ENCODE results near the gene AGBL1.

Gene AGBL1

DNA sequence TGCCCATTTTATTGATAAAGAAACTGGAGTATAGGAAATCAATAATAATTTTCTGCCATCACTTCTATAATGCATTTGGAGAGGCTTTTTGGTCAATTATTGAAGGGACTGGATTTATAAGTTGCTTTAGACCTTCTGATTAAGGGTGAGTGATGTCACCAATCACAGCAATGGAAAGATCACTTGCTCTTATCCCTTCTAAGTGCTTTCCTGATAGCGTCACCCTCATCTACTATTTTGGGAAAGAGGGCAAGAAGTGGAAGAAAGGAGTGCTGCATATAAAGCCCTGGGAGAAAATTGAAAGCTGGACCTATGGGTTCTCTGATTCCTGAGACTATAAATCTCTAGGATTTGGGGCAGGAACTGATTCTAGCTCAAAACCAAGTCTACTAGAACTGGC lies 771.3 kb downstream of the AGBL1 start:
- H3K4me3 ChIP-seq (replicated peaks; ENCODE audit: insufficient read depth, low read length): no peak overlapping the region
- TF ChIP-seq, protein P1, sequence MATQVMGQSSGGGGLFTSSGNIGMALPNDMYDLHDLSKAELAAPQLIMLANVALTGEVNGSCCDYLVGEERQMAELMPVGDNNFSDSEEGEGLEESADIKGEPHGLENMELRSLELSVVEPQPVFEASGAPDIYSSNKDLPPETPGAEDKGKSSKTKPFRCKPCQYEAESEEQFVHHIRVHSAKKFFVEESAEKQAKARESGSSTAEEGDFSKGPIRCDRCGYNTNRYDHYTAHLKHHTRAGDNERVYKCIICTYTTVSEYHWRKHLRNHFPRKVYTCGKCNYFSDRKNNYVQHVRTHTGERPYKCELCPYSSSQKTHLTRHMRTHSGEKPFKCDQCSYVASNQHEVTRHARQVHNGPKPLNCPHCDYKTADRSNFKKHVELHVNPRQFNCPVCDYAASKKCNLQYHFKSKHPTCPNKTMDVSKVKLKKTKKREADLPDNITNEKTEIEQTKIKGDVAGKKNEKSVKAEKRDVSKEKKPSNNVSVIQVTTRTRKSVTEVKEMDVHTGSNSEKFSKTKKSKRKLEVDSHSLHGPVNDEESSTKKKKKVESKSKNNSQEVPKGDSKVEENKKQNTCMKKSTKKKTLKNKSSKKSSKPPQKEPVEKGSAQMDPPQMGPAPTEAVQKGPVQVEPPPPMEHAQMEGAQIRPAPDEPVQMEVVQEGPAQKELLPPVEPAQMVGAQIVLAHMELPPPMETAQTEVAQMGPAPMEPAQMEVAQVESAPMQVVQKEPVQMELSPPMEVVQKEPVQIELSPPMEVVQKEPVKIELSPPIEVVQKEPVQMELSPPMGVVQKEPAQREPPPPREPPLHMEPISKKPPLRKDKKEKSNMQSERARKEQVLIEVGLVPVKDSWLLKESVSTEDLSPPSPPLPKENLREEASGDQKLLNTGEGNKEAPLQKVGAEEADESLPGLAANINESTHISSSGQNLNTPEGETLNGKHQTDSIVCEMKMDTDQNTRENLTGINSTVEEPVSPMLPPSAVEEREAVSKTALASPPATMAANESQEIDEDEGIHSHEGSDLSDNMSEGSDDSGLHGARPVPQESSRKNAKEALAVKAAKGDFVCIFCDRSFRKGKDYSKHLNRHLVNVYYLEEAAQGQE (IDR thresholded peaks at IDR 0.05; ENCODE audit: insufficient replicate concordance, low read depth): no peak
- TF ChIP-seq, protein P2, sequence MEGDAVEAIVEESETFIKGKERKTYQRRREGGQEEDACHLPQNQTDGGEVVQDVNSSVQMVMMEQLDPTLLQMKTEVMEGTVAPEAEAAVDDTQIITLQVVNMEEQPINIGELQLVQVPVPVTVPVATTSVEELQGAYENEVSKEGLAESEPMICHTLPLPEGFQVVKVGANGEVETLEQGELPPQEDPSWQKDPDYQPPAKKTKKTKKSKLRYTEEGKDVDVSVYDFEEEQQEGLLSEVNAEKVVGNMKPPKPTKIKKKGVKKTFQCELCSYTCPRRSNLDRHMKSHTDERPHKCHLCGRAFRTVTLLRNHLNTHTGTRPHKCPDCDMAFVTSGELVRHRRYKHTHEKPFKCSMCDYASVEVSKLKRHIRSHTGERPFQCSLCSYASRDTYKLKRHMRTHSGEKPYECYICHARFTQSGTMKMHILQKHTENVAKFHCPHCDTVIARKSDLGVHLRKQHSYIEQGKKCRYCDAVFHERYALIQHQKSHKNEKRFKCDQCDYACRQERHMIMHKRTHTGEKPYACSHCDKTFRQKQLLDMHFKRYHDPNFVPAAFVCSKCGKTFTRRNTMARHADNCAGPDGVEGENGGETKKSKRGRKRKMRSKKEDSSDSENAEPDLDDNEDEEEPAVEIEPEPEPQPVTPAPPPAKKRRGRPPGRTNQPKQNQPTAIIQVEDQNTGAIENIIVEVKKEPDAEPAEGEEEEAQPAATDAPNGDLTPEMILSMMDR (IDR thresholded peaks at IDR 0.05; ENCODE audit: insufficient read depth, low read length): no peak
- TF ChIP-seq GABPA (IDR thresholded peaks at IDR 0.05; ENCODE audit: low read depth) (no peak), POLR2AphosphoS5 (IDR thresholded peaks at IDR 0.05; ENCODE audit: low read depth) (no peak), SPI1 (IDR thresholded peaks at IDR 0.05; ENCODE audit: borderline replicate concordance, low read depth) (no peak)
- no peak overlapping the region for H3K27ac ChIP-seq (replicated peaks)
- no peak for DNase-seq (ENCODE audit: low read depth in 1 of 2, low spot score in 1 of 2)
- H3K27me3 ChIP-seq (ENCODE audit: insufficient read depth, poor library complexity, severe bottlenecking): no peaks in the 10 kb centered on the region

DNA sequence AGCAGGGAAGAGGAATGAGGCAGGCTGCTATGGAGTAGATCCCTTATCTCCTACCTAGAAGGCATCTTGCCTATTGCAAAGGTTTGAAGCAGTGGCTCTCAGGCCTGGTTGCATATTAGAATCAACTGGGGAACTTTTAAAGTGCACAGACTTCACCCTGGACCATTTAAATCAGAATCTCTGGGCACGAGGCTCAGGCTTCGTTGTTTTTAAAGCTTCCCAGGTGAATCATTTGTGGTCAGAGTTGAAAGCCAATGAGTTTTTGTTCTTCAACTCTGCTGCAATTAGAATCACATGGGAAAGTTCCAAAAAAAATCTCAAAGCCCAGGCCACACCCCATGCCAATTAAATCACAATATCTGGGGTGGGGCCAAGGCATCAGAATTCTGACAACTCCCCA lies 773.1 kb downstream of the AGBL1 start:
- TF ChIP-seq GABPA (IDR thresholded peaks at IDR 0.05; ENCODE audit: low read depth) (no peak), SPI1 (IDR thresholded peaks at IDR 0.05; ENCODE audit: borderline replicate concordance, low read depth) (no peak), POLR2AphosphoS5 (IDR thresholded peaks at IDR 0.05; ENCODE audit: low read depth) (no peak)
- TF ChIP-seq, protein P1 (IDR thresholded peaks at IDR 0.05; ENCODE audit: insufficient replicate concordance, low read depth): no peak
- TF ChIP-seq, protein P2 (IDR thresholded peaks at IDR 0.05; ENCODE audit: insufficient read depth, low read length): no peak
- Histone ChIP-seq H3K4me3 (replicated peaks; ENCODE audit: insufficient read depth, low read length) (no peak overlapping the region), H3K27ac (replicated peaks) (no peak overlapping the region), H3K27me3 (ENCODE audit: insufficient read depth, poor library complexity, severe bottlenecking) (no peaks in the 10 kb centered on the region)
- DNase-seq (ENCODE audit: low read depth in 1 of 2, low spot score in 1 of 2): no peak

DNA sequence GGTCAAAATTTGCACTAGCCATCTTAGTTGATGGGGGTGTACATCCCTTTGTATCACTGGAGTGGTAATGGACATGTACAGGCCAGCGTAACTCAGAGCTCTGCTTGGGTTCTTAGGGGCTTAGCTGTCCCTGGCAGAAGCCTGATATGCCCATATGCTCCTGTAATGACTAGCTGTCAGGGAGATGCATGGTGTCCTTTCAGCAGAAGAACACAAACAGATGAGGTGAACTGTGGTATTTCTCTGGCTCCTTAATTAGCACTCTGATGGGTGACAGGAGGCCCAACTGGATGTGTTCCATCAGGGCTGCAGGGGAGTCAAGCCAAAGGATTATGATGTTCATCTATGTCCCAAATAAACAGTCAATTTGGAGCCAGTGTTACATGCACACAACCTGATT lies 774.5 kb downstream of the AGBL1 start:
- Histone ChIP-seq H3K4me3 (replicated peaks; ENCODE audit: insufficient read depth, low read length) (no peak overlapping the region), H3K27me3 (ENCODE audit: insufficient read depth, poor library complexity, severe bottlenecking) (no peaks in the 10 kb centered on the region), H3K27ac (replicated peaks) (no peak overlapping the region)
- DNase-seq (ENCODE audit: low read depth in 1 of 2, low spot score in 1 of 2): no peak
- TF ChIP-seq POLR2AphosphoS5 (IDR thresholded peaks at IDR 0.05; ENCODE audit: low read depth): no peak
- TF ChIP-seq GABPA (IDR thresholded peaks at IDR 0.05; ENCODE audit: low read depth): no peak
- TF ChIP-seq, protein P1 (IDR thresholded peaks at IDR 0.05; ENCODE audit: insufficient replicate concordance, low read depth): no peak
- TF ChIP-seq, protein P2 (IDR thresholded peaks at IDR 0.05; ENCODE audit: insufficient read depth, low read length): no peak
- TF ChIP-seq SPI1 (IDR thresholded peaks at IDR 0.05; ENCODE audit: borderline replicate concordance, low read depth): no peak

All from HL-60 (cell line).